ENCODE results near the gene NFKBIE. TPM values are rescaled to one million over a fixed set of nuclear protein-coding genes. Genes with fewer than 3 reads are reported as not detected.

Gene NFKBIE
- total RNA-seq, 1 experiment from 2014 or later: 24.9 TPM

DNA sequence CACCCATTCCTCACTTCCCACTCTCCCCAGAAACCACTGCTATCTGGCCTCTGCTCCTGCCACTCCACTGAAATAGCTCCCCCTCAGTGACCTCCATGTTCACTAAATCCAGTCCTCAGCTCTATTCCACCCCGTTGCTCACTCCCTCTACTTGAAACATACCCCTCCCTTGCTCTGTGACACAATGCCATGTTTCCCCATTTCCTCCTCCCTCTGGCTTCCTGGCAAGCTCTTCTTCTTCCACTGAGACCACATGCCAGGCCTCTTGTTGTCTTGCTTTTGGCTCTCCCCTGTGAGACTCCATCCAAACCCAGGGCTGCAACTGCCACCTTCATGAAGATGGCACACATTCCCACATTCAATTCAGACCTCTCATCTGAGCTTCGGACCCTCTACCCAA is 18.8 kb upstream of the NFKBIE start:
- ChIA-PET POLR2A (no interaction called here), CTCF (no interaction called here)
- DNase-seq (ENCODE audit: low read depth, low spot score): no peak
- TF ChIP-seq, protein P1, sequence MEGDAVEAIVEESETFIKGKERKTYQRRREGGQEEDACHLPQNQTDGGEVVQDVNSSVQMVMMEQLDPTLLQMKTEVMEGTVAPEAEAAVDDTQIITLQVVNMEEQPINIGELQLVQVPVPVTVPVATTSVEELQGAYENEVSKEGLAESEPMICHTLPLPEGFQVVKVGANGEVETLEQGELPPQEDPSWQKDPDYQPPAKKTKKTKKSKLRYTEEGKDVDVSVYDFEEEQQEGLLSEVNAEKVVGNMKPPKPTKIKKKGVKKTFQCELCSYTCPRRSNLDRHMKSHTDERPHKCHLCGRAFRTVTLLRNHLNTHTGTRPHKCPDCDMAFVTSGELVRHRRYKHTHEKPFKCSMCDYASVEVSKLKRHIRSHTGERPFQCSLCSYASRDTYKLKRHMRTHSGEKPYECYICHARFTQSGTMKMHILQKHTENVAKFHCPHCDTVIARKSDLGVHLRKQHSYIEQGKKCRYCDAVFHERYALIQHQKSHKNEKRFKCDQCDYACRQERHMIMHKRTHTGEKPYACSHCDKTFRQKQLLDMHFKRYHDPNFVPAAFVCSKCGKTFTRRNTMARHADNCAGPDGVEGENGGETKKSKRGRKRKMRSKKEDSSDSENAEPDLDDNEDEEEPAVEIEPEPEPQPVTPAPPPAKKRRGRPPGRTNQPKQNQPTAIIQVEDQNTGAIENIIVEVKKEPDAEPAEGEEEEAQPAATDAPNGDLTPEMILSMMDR (IDR thresholded peaks at IDR 0.05): no peak
- TF ChIP-seq POLR2AphosphoS5 (IDR thresholded peaks at IDR 0.05; ENCODE audit: low read depth, low read length): no peak
- TF ChIP-seq, protein P2, sequence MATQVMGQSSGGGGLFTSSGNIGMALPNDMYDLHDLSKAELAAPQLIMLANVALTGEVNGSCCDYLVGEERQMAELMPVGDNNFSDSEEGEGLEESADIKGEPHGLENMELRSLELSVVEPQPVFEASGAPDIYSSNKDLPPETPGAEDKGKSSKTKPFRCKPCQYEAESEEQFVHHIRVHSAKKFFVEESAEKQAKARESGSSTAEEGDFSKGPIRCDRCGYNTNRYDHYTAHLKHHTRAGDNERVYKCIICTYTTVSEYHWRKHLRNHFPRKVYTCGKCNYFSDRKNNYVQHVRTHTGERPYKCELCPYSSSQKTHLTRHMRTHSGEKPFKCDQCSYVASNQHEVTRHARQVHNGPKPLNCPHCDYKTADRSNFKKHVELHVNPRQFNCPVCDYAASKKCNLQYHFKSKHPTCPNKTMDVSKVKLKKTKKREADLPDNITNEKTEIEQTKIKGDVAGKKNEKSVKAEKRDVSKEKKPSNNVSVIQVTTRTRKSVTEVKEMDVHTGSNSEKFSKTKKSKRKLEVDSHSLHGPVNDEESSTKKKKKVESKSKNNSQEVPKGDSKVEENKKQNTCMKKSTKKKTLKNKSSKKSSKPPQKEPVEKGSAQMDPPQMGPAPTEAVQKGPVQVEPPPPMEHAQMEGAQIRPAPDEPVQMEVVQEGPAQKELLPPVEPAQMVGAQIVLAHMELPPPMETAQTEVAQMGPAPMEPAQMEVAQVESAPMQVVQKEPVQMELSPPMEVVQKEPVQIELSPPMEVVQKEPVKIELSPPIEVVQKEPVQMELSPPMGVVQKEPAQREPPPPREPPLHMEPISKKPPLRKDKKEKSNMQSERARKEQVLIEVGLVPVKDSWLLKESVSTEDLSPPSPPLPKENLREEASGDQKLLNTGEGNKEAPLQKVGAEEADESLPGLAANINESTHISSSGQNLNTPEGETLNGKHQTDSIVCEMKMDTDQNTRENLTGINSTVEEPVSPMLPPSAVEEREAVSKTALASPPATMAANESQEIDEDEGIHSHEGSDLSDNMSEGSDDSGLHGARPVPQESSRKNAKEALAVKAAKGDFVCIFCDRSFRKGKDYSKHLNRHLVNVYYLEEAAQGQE (IDR thresholded peaks at IDR 0.05; ENCODE audit: insufficient read depth in 1 of 2, low read depth in 2 of 2, low read length in 1 of 2): no peak
- no peak overlapping the region for H3K4me3 ChIP-seq (ENCODE audit: low read depth in 2 of 2, low read length in 2 of 2)
- H3K4me1 ChIP-seq (ENCODE audit: control insufficient read depth, insufficient read depth, low read length): no peaks in the 10 kb centered on the region
- BruUV-seq (replicated peaks): no TSS peak
- intact Hi-C loops (cut with micrococcal nuclease; ENCODE audit: unreplicated experiment): no loop called here
- no peak overlapping the region for H3K27ac ChIP-seq (ENCODE audit: low read length)
- no peak for ATAC-seq
- H3K36me3 ChIP-seq (ENCODE audit: control insufficient read depth, insufficient read depth, low read length): no peaks in the 10 kb centered on the region
- H3K9me3 ChIP-seq (ENCODE audit: control insufficient read depth, insufficient read depth, low read depth, low read length): no peaks in the 10 kb centered on the region
- peaks cover 26% of the 10 kb centered on the region; the same call in 1 of the 2 replicates for H3K27me3 ChIP-seq (ENCODE audit: control insufficient read depth, insufficient read depth, low read length)
- in situ Hi-C loops (cut with HindIII; ENCODE audit: low pct_unique_long_range_greater_than_20kb, low sequenced_read_pairs): no loop called here

DNA sequence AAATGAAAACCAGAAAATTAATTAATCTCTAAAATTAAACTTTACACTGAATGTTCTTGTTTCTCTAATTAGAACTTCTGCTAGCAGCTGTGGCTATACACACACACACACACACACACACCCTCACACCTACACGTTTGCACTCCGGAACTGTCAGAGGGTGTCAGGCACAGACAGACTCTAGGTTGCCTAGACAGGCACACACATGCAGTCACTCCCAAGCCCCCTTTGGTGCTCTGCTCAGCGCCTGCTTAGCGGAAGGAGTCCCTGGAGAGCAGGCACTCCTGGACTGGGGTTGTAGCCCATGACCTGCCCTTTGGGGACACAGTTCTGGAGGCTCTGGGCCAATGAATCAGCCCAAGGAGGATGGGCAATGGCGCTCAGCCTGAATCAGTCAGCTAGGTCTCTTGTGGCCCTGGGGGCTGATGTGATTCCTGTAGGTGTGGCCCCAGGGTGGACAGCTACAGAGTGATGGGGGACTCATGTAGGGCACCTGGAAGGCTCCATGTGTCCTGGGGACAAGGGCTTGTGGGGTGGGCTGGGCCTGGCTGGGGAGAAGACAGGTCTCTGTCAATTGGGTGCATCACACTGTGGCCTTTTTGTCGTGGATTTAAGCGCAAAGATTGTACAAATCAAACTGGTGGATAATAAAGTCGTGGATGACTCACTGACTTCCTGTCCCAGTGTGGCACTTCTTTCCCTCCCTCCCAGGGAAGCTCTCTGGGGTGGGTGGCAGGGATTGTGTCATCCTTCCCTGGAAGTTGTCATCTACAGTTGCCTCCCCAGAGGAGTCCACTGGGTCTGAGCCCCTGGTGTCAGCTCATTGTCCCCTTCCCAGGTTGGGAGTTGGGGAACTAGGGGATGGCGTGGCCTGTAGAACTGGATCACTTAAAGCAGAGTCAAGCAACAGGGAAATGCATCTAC is 13.7 kb upstream of the NFKBIE start:
- ATAC-seq: no peak

More for the DNA sequence above, 13.7 kb upstream of the NFKBIE start:
- TF ChIP-seq, protein P2 (IDR thresholded peaks at IDR 0.05; ENCODE audit: insufficient read depth in 1 of 2, low read depth in 2 of 2, low read length in 1 of 2): no peak
- TF ChIP-seq SIN3A (IDR thresholded peaks at IDR 0.05; ENCODE audit: borderline replicate concordance, insufficient read depth, low read depth, low read length): no peak
- no peak for TF ChIP-seq POLR2AphosphoS5 (IDR thresholded peaks at IDR 0.05; ENCODE audit: low read depth, low read length)
- no peak for TF ChIP-seq TCF7L2 (IDR thresholded peaks at IDR 0.05; ENCODE audit: low read depth, low read length)
- TF ChIP-seq, protein P1 (IDR thresholded peaks at IDR 0.05): no peak
- H3K9me3 ChIP-seq (ENCODE audit: control insufficient read depth, insufficient read depth, low read depth, low read length): no peaks in the 10 kb centered on the region
- no TSS peak for BruUV-seq (replicated peaks)
- no peaks in the 10 kb centered on the region for H3K4me1 ChIP-seq (ENCODE audit: control insufficient read depth, insufficient read depth, low read length)
- peaks cover 8% of the 10 kb centered on the region; the same call in 1 of the 2 replicates for H3K27me3 ChIP-seq (ENCODE audit: control insufficient read depth, insufficient read depth, low read length)
- H3K36me3 ChIP-seq (ENCODE audit: control insufficient read depth, insufficient read depth, low read length): no peaks in the 10 kb centered on the region
- DNase-seq (ENCODE audit: low read depth, low spot score): no peak
- POLR2A ChIA-PET: interaction anchor here (0.6 to 0.7 kb wide), 2 partner anchors 41 to 187 kb away, joined by 3 to 4 read pairs; no protein-coding TSS in a partner anchor
- H3K4me3 ChIP-seq (ENCODE audit: low read depth in 2 of 2, low read length in 2 of 2): no peak overlapping the region
- CTCF ChIA-PET: interaction anchor here (0.7 kb wide), 1 partner anchor 26 kb away, joined by 5 read pairs; no protein-coding TSS in a partner anchor
- intact Hi-C loops (cut with micrococcal nuclease; ENCODE audit: unreplicated experiment): no loop called here
- in situ Hi-C loops (cut with HindIII; ENCODE audit: low pct_unique_long_range_greater_than_20kb, low sequenced_read_pairs): no loop called here
- no peak overlapping the region for H3K27ac ChIP-seq (ENCODE audit: low read length)

Measured in Panc1 (cell line).